Smooth muscle cell (in vitro differentiated cells): Measurements from ENCODE around the gene PCSK2. TPM values are rescaled to one million over a fixed set of nuclear protein-coding genes. Genes with fewer than 3 reads are reported as not detected.

Source experiments
- DNase-seq: peaks from one replicate; lab custom pipeline; 2025; ENCODE audit not compliant: unreplicated experiment; lab: John Stamatoyannopoulos, UW
- H2AFZ ChIP-seq: fragments of 200-600 bp; sonication (generic); 2 replicates; pipeline ENCODE4 v1.6.0; 2016; ENCODE audit warnings: antibody characterized with exemption, low read depth, mild to moderate bottlenecking
- H3F3A ChIP-seq: fragments of 200-600 bp; sonication (generic); 2 replicates; pipeline ENCODE4 v1.6.0; 2017; ENCODE audit warnings: antibody characterized with exemption, low read depth
- H3K27ac ChIP-seq: fragments of 200-600 bp; sonication (generic); 2 replicates; pipeline ENCODE4 v1.5.1; 2016; ENCODE audit warnings: low read depth, mild to moderate bottlenecking
- H3K27me3 ChIP-seq: fragments of 200-600 bp; sonication (generic); 2 replicates; pipeline ENCODE4 v1.6.1; 2016; ENCODE audit warnings: low read depth, mild to moderate bottlenecking
- H3K36me3 ChIP-seq: fragments of 200-600 bp; sonication (generic); 2 replicates; pipeline ENCODE4 v1.5.1; 2016; ENCODE audit warnings: low read depth
- H3K4me1 ChIP-seq: fragments of 200-600 bp; sonication (generic); 2 replicates; pipeline ENCODE4 v1.5.1; 2016; ENCODE audit warnings: low read depth
- H3K4me2 ChIP-seq: fragments of 200-600 bp; sonication (generic); 2 replicates; pipeline ENCODE4 v1.6.0; 2016; ENCODE audit warnings: mild to moderate bottlenecking
- H3K4me3 ChIP-seq: fragments of 200-600 bp; sonication (generic); 2 replicates; pipeline ENCODE4 v1.5.1; 2016; ENCODE audit warnings: mild to moderate bottlenecking
- H3K79me2 ChIP-seq: fragments of 200-600 bp; sonication (generic); 2 replicates; pipeline ENCODE4 v1.6.0; 2016; ENCODE audit warnings: low read depth, mild to moderate bottlenecking
- H3K9ac ChIP-seq: fragments of 200-600 bp; sonication (generic); 2 replicates; pipeline ENCODE4 v1.6.0; 2016; ENCODE audit warnings: low read depth
- H3K9me3 ChIP-seq: fragments of 200-600 bp; sonication (generic); replicated peaks from 2 replicates; pipeline ENCODE4 v1.5.1; 2016; ENCODE audit warnings: low read depth
- H4K20me1 ChIP-seq: fragments of 200-600 bp; sonication (generic); 2 replicates; pipeline ENCODE4 v1.6.0; 2016; ENCODE audit warnings: low read depth
- CTCF ChIP-seq: fragments of 200-600 bp; sonication (generic); IDR thresholded peaks from 2 replicates; pipeline ENCODE4 v1.5.1; 2017; ENCODE audit warnings: borderline replicate concordance, mild to moderate bottlenecking, antibody characterized with exemption; ENCODE audit not compliant: insufficient read depth, poor library complexity, severe bottlenecking
- WGBS: methylation state at CpG from one replicate; pipeline ENCODE4 v1.1.7; 2016; ENCODE audit warnings: low lambda C conversion rate; 5-methylcytosine and 5-hydroxymethylcytosine counted together
- polyA plus RNA-seq: library from polyadenylated mRNA; unstranded; fragments of >200 nt; fragmentation: Nextera tagmentation; extraction: Ambion mirVana; gene quantifications from 2 replicates; pipeline ENCODE4 v1.2.1, GENCODE V29; 2016
- total RNA-seq: library from RNA; depleted of rRNA; stranded (reverse); fragments of >200 nt; gene quantifications from 2 replicates; pipeline ENCODE4 v1.2.3, GENCODE V29; 2014

PCSK2 gene
- total and polyA plus RNA-seq, 2 experiments from 2014 or later = not detected

- Histone ChIP-seq H4K20me1 (no peaks in the 10 kb centered on the region), H3K4me1 (no peaks in the 10 kb centered on the region), H3K36me3 (no peaks in the 10 kb centered on the region), H3K79me2 (no peaks in the 10 kb centered on the region), H3K27me3 (peaks cover 24% of the 10 kb centered on the region), H3K4me3 (no peak overlapping the region), H3K9ac (no peak overlapping the region), H3F3A (no peaks in the 10 kb centered on the region), H3K4me2 (no peak overlapping the region), H3K9me3 (no peaks in the 10 kb centered on the region), H3K27ac (no peak overlapping the region), H2AFZ (no peak overlapping the region)
- WGBS = 83% methylated on average over 1 of the region's 1 CpG
- TF ChIP-seq CTCF = no peak
- DNase-seq = no peak
Observed at GRCh38 chr20:17441745-17442144, 214.9 kb downstream of the PCSK2 start.

- Histone ChIP-seq H3K4me3 (no peak overlapping the region), H3K27me3 (peaks cover 24% of the 10 kb centered on the region), H4K20me1 (no peaks in the 10 kb centered on the region), H3K4me2 (no peak overlapping the region), H3K79me2 (no peaks in the 10 kb centered on the region), H3F3A (no peaks in the 10 kb centered on the region), H3K36me3 (no peaks in the 10 kb centered on the region), H3K4me1 (no peaks in the 10 kb centered on the region), H2AFZ (no peak overlapping the region), H3K9ac (no peak overlapping the region), H3K9me3 (no peaks in the 10 kb centered on the region), H3K27ac (no peak overlapping the region)
- no peak for TF ChIP-seq CTCF
- 38% methylated on average over 8 of the region's 8 CpGs for WGBS
- DNase-seq = no peak
Observed at GRCh38 chr20:17442588-17442987, 215.7 kb downstream of the PCSK2 start.

GRCh38 chr20:17443131-17443858 lies 216.5 kb downstream of the PCSK2 start:
- H3K4me1 ChIP-seq = no peaks in the 10 kb centered on the region
- no peak for DNase-seq
- no peak overlapping the region for H3K27ac ChIP-seq

More at GRCh38 chr20:17443131-17443858, 216.5 kb downstream of the PCSK2 start:
- no peaks in the 10 kb centered on the region for H4K20me1 ChIP-seq
- no peak overlapping the region for H3K4me3 ChIP-seq
- H3K4me2 ChIP-seq = no peak overlapping the region
- no peaks in the 10 kb centered on the region for H3F3A ChIP-seq
- peaks cover 24% of the 10 kb centered on the region for H3K27me3 ChIP-seq
- TF ChIP-seq CTCF = no peak
- H2AFZ ChIP-seq = no peak overlapping the region
- no peaks in the 10 kb centered on the region for H3K9me3 ChIP-seq
- no peak overlapping the region for H3K9ac ChIP-seq
- H3K36me3 ChIP-seq = no peaks in the 10 kb centered on the region
- H3K79me2 ChIP-seq = no peaks in the 10 kb centered on the region
- WGBS = 86% methylated on average over 11 of the region's 11 CpGs
